Lung (tissue), 12 donors: ENCODE measurements around the gene KCNH5. TPM values are rescaled to one million over a fixed set of nuclear protein-coding genes. Genes with fewer than 3 reads are reported as not detected.

Experiments used
- ATAC-seq: fragments of 200-7000 bp; cut with Tn5 transposase; one replicate; pipeline ENCODE4 v1.9.1; 2020; ENCODE audit warnings: moderate number of reproducible peaks; ENCODE audit not compliant: insufficient read depth, low FRiP score
- DNase-seq, 3 donors: peaks; one replicate each; pipeline ENCODE4 v3.0.0-alpha.2; 2013 to 2017
- H3K27ac ChIP-seq, 2 donors: one replicate each; pipeline ENCODE4 v1.5.1; 2013; ENCODE audit warnings: mild to moderate bottlenecking in 2 of 2, moderate library complexity in 2 of 2, control low read depth in 1 of 2, inconsistent platforms in 1 of 2, low read depth in 1 of 2, low read length in 1 of 2
- H3K27me3 ChIP-seq, 3 donors: one replicate each; pipeline ENCODE4 v1.5.1; 2013; ENCODE audit warnings: low read length in 2 of 3; ENCODE audit not compliant: control insufficient read depth in 3 of 3, insufficient read depth in 3 of 3
- H3K36me3 ChIP-seq, 4 donors: one replicate each; pipeline ENCODE4 v1.5.1; 2013; ENCODE audit warnings: low read length in 4 of 4, mild to moderate bottlenecking in 1 of 4, moderate library complexity in 1 of 4; ENCODE audit not compliant: control insufficient read depth in 4 of 4, insufficient read depth in 4 of 4
- H3K4me1 ChIP-seq, 5 donors: one replicate each; pipeline ENCODE4 v1.5.1; 2013; ENCODE audit warnings: low read length in 5 of 5, mild to moderate bottlenecking in 2 of 5, moderate library complexity in 1 of 5; ENCODE audit not compliant: control insufficient read depth in 5 of 5, insufficient read depth in 5 of 5
- H3K4me3 ChIP-seq: one replicate; pipeline ENCODE4 v1.5.1; 2013; ENCODE audit warnings: mild to moderate bottlenecking, control low read depth, moderate library complexity
- H3K9ac ChIP-seq, 2 donors: one replicate each; pipeline ENCODE4 v1.5.1; 2013; ENCODE audit warnings: low read length in 2 of 2, control low read depth in 1 of 2; ENCODE audit not compliant: insufficient read depth in 1 of 2
- H3K9me3 ChIP-seq, 4 donors: one replicate each; pipeline ENCODE4 v1.5.1; 2013; ENCODE audit warnings: low read length in 3 of 4, mild to moderate bottlenecking in 1 of 4, moderate library complexity in 1 of 4; ENCODE audit not compliant: control insufficient read depth in 4 of 4, insufficient read depth in 3 of 4
- CTCF ChIP-seq: IDR thresholded peaks from 2 replicates; pipeline ENCODE4 v1.5.1; 2012; ENCODE audit warnings: mild to moderate bottlenecking; ENCODE audit errors: control extremely low read depth, extremely low read depth
- WGBS, 2 donors: extraction: QIAGEN DNeasy Blood & Tissue Kit; methylation state at CpG; one replicate each; pipeline ENCODE4 v1.1.7; 2013; 5-methylcytosine and 5-hydroxymethylcytosine counted together
- polyA plus RNA-seq, 2 donors: library from polyadenylated mRNA; stranded (reverse); fragments of 200-250 nt; gene quantifications; one replicate each; pipeline ENCODE4 v1.2.1, GENCODE V29; 2013
- total RNA-seq, 2 donors: library from RNA; depleted of rRNA in 1 of 2; stranded (reverse); fragments of >200 nt in 1 of 2; gene quantifications; one replicate each; pipeline ENCODE4 v1.2.1, GENCODE V29; 2014 to 2021
- donor health status: control.
- donor health status: control.
- donor health status: Bipolar disorder and iron deficiency.
- donor health status: healthy.
- donor health status: DM: yes; HTN: yes; CAD: no.

Gene KCNH5
- total and polyA plus RNA-seq, 4 donors, result 0.03 to 0.40 (median 0.08) TPM; not detected in 1

- Histone ChIP-seq H3K27ac (no peak overlapping the region), H3K36me3 (no peaks in the 10 kb centered on the region), H3K9me3 (no peaks in the 10 kb centered on the region), H3K9ac (no peak overlapping the region), H3K4me3 (no peak overlapping the region), H3K27me3 (no peaks in the 10 kb centered on the region), H3K4me1 (no peaks in the 10 kb centered on the region)
- peak in 1 of 3 donors; percentile 2 for DNase-seq
- TF ChIP-seq CTCF, result no peak
- WGBS, 2 donors, result 85 to 94% methylated on average over 4 of the region's 4 CpGs
- ATAC-seq, result no peak
These were observed 190.3 kb downstream of the KCNH5 start for GRCh38 chr14:62854951-62855350.

DNA sequence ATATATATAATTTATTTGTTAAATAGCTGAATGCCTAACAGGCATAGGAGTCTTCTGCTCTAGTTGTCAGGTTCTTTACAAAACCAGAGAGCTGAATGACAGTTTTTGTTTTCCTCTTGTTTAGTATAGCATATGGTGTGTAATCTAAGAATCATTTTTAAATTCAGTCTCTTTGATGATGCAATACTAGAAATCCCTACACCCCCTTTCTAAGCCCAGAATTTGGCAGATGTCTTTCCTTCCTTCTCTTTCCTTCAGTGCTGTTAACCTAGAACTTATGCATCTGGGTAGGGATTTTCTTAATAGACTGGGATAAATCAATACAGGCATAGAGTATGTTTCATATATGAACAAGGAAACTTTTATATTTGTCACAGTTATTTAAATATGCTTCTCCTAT, 198.1 kb downstream of the KCNH5 start:
- peak in 1 of 3 donors; percentile 1 for DNase-seq
- Histone ChIP-seq H3K9me3 (no peaks in the 10 kb centered on the region), H3K36me3 (no peaks in the 10 kb centered on the region), H3K4me1 (no peaks in the 10 kb centered on the region), H3K27me3 (no peaks in the 10 kb centered on the region), H3K27ac (no peak overlapping the region), H3K4me3 (no peak overlapping the region), H3K9ac (no peak overlapping the region)
- ATAC-seq, result no peak
- no peak for TF ChIP-seq CTCF

- Histone ChIP-seq H3K4me1 (no peaks in the 10 kb centered on the region), H3K4me3 (no peak overlapping the region), H3K27ac (no peak overlapping the region), H3K9ac (no peak overlapping the region), H3K36me3 (no peaks in the 10 kb centered on the region), H3K9me3 (no peaks in the 10 kb centered on the region), H3K27me3 (no peaks in the 10 kb centered on the region)
- ATAC-seq, result no peak
- no peak for DNase-seq
- 79 to 84% methylated on average over 2 of the region's 2 CpGs for WGBS, 2 donors
- TF ChIP-seq CTCF, result no peak
These were observed 200.7 kb downstream of the KCNH5 start for GRCh38 chr14:62844546-62844945.

DNA sequence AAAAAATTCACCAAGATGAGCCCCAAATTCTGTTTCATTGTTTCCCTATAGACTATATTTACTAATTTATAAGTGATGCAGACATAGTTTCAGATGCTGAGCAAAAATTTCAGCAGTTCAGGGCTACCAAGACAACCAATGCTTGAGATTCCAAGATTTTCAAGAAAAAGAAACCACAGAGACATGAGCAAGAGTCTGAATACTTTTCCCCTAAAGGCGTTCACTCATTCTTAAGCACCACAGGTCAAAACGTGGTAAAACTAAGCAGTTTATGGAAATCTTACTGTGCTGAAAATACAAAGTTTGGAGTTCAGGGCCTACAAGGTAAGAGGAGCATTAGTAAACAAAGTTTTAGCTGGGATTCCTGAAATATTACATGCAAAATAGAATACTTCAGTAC, 221.2 kb downstream of the KCNH5 start:
- DNase-seq, result no peak
- 74 to 81% methylated on average over 2 of the region's 2 CpGs for WGBS, 2 donors
- no peak for TF ChIP-seq CTCF
- no peaks in the 10 kb centered on the region for H3K27me3 ChIP-seq
- ATAC-seq, result no peak
- H3K36me3 ChIP-seq, result no peaks in the 10 kb centered on the region
- H3K9ac ChIP-seq, result no peak overlapping the region
- H3K27ac ChIP-seq, result no peak overlapping the region
- no peaks in the 10 kb centered on the region for H3K4me1 ChIP-seq
- peaks cover 0 to 4% (median under 1%) of the 10 kb centered on the region in 4 donors for H3K9me3 ChIP-seq
- no peak overlapping the region for H3K4me3 ChIP-seq
